ENCODE measurements around the gene RERGL. TPM values are rescaled to one million over a fixed set of nuclear protein-coding genes. Genes with fewer than 3 reads are reported as not detected.

RERGL gene
- total RNA-seq, 1 experiment from 2014 or later: not detected

GRCh38 chr12:18135509-18135908 lies 45.5 kb upstream of the RERGL start:
- H3K79me1 ChIP-seq (ENCODE audit: insufficient read depth, low read depth, low read length, poor library complexity, severe bottlenecking): no peaks in the 10 kb centered on the region
- H3K4me2 ChIP-seq (ENCODE audit: insufficient read depth, insufficient read length, low read length): no peak overlapping the region
- no peak for TF ChIP-seq CTCF (conservative IDR thresholded peaks at IDR 0.05)
- no peak overlapping the region for H3K9ac ChIP-seq (ENCODE audit: extremely low read depth, insufficient read length, low read length)
- no peaks in the 10 kb centered on the region for H3K4me1 ChIP-seq (ENCODE audit: insufficient read depth, low read length)
- Mint-ChIP-seq H3K9me3 (peaks cover 0 to 2% of the 10 kb centered on the region in 2 experiments; a peak in 1 of 5 replicates), H3K4me3 (no peak overlapping the region), H3K4me1 (peaks cover 4 to 10% of the 10 kb centered on the region in 2 experiments; a peak in 3 of 4 replicates), H3K36me3 (ENCODE audit: insufficient read depth in 1 of 3, low read depth in 3 of 3) (no peaks in the 10 kb centered on the region), H3K27ac (no peak overlapping the region; a peak in 1 of 7 replicates), H3K27me3 (ENCODE audit: low read depth) (no peaks in the 10 kb centered on the region)
- H4K91ac ChIP-seq (ENCODE audit: insufficient read length, low read depth, low read length): no peak overlapping the region
- no peak for DNase-seq
- H3K23ac ChIP-seq (ENCODE audit: insufficient read length, low read depth, low read length): no peak overlapping the region
- H3K18ac ChIP-seq (ENCODE audit: insufficient read length, low read depth, low read length): no peak overlapping the region
- H4K20me1 ChIP-seq (ENCODE audit: control insufficient read depth, insufficient read depth, insufficient read length): no peaks in the 10 kb centered on the region
- no peaks in the 10 kb centered on the region for H3K9me3 ChIP-seq (ENCODE audit: control insufficient read depth, low read depth, low read length)
- WGBS (ENCODE audit: extremely low coverage, insufficient read length, low lambda C conversion rate): no CpG with 5 or more reads among the region's 8 CpGs
- H2AFZ ChIP-seq (ENCODE audit: low read length): no peak overlapping the region
- no peaks in the 10 kb centered on the region for H3K27me3 ChIP-seq (ENCODE audit: insufficient read depth, low read length)
- no peak overlapping the region for H3K14ac ChIP-seq (ENCODE audit: insufficient read depth, low read length)
- H3K79me2 ChIP-seq (ENCODE audit: insufficient read depth, low read length): no peaks in the 10 kb centered on the region
- H2BK15ac ChIP-seq (ENCODE audit: low read depth, low read length): no peak overlapping the region
- H3K56ac ChIP-seq (ENCODE audit: insufficient read length, low read depth, low read length): no peak overlapping the region
- no peak overlapping the region for H3T11ph ChIP-seq (ENCODE audit: low read length)
- H4K8ac ChIP-seq (replicated peaks; ENCODE audit: insufficient read length, low read depth, low read length): no peak overlapping the region
- H3K4ac ChIP-seq (ENCODE audit: low read depth, low read length): no peak overlapping the region
- no peak overlapping the region for H4K5ac ChIP-seq (ENCODE audit: insufficient read length, low read depth, low read length)
- H2BK5ac ChIP-seq (ENCODE audit: insufficient read length, low read length): no peak overlapping the region
- no peak overlapping the region for H3K27ac ChIP-seq (ENCODE audit: insufficient read length, low read depth, low read length)
- H3K23me2 ChIP-seq (ENCODE audit: insufficient read length, low read depth, low read length, poor library complexity, severe bottlenecking): no peaks in the 10 kb centered on the region
- H2AK5ac ChIP-seq (ENCODE audit: insufficient read length, low read length): no peak overlapping the region
- H2BK12ac ChIP-seq (ENCODE audit: insufficient read length, low read depth, low read length): no peak overlapping the region
- no peak overlapping the region for H2BK120ac ChIP-seq (ENCODE audit: low read depth, low read length, poor library complexity, severe bottlenecking)
- no peak overlapping the region for H2BK20ac ChIP-seq (ENCODE audit: low read depth, low read length, poor library complexity, severe bottlenecking)

Data from H9 (cell line).